ENCODE measurements around the gene PRSS57.

- TF ChIP-seq CTCF (IDR thresholded peaks at IDR 0.05) (no peak), SIN3A (IDR thresholded peaks at IDR 0.05; ENCODE audit: borderline replicate concordance, insufficient read depth, low read depth, low read length) (no peak), POLR2AphosphoS5 (IDR thresholded peaks at IDR 0.05; ENCODE audit: low read depth, low read length) (no peak), TCF7L2 (IDR thresholded peaks at IDR 0.05; ENCODE audit: low read depth, low read length) (no peak)
Observed at GRCh38 chr19:709196-709964, 14.1 kb upstream of the PRSS57 start.

Data from Panc1 (cell line).